HepG2 (cell line): ENCODE results near the gene PRR30. TPM values are rescaled to one million over a fixed set of nuclear protein-coding genes. Genes with fewer than 3 reads are reported as not detected.

ENCODE experiments used
- ADNP ChIP-seq: sonication (generic); formaldehyde crosslinking; IDR thresholded peaks from 2 replicates; pipeline ENCODE4 v1.4.0; 2020; ENCODE audit warnings: missing genetic modification reagents
- DNMT3B ChIP-seq: conservative IDR thresholded peaks from 2 replicates; pipeline ENCODE4 v1.6.1; 2016; ENCODE audit warnings: missing biosample characterization, control low read depth
- FOXP1 ChIP-seq, 2 experiments: fragments of 450-650 bp in 1 of 2; IDR thresholded peaks; 2 replicates each; pipeline ENCODE4 v1.6.1; 2017 to 2018; ENCODE audit warnings: antibody characterized with exemption in 1 of 2
- HMG20A ChIP-seq: IDR thresholded peaks from 2 replicates; pipeline ENCODE4 v1.6.1; 2016; ENCODE audit warnings: borderline replicate concordance
- KLF16 ChIP-seq, 2 experiments: sonication (generic) in 1 of 2; formaldehyde crosslinking in 1 of 2; IDR thresholded peaks; 2 replicates each; pipeline versions ENCODE4 v1.6.1 to v1.8.0; 2016 to 2023; ENCODE audit warnings: missing genetic modification reagents in 2 of 2, missing compliant biosample characterization in 1 of 2
- MATR3 ChIP-seq: sonication (generic); formaldehyde crosslinking; IDR thresholded peaks from 2 replicates; pipeline ENCODE4 v1.4.0; 2020; ENCODE audit warnings: missing genetic modification reagents
- PPARG ChIP-seq: conservative IDR thresholded peaks from 2 replicates; pipeline ENCODE4 v1.6.1; 2016; ENCODE audit warnings: missing biosample characterization, missing genetic modification reagents
- SOX5 ChIP-seq: IDR thresholded peaks from 2 replicates; pipeline ENCODE4 v1.6.1; 2016; ENCODE audit warnings: borderline replicate concordance
- SRSF4 ChIP-seq: fragments of 200-400 bp; formaldehyde crosslinking; IDR thresholded peaks from one replicate; pipeline ENCODE4 v1.6.1; 2018; ENCODE audit warnings: mild to moderate bottlenecking, low read depth, low read length, moderate library complexity; ENCODE audit not compliant: poor library complexity, severe bottlenecking
- ZFP1 ChIP-seq: IDR thresholded peaks from 2 replicates; pipeline ENCODE4 v1.6.1; 2016
- ZFP90 ChIP-seq: sonication (generic); formaldehyde crosslinking; IDR thresholded peaks from 2 replicates; pipeline ENCODE4 v1.8.0; 2022; ENCODE audit warnings: missing genetic modification reagents, mild to moderate bottlenecking, inconsistent platforms, borderline replicate concordance
- ZNF136 ChIP-seq: sonication (generic); formaldehyde crosslinking; IDR thresholded peaks from 2 replicates; pipeline ENCODE4 v1.8.1; 2022; ENCODE audit warnings: low read depth, mild to moderate bottlenecking, moderate library complexity, missing genetic modification reagents
- ZNF3 ChIP-seq: IDR thresholded peaks from 2 replicates; pipeline ENCODE4 v1.7.0; 2017; ENCODE audit warnings: inconsistent platforms
- ZNF605 ChIP-seq: sonication (generic); formaldehyde crosslinking; IDR thresholded peaks from 2 replicates; pipeline ENCODE4 v1.8.0; 2022; ENCODE audit warnings: mild to moderate bottlenecking, missing genetic modification reagents
- ZNF790 ChIP-seq: sonication (generic); formaldehyde crosslinking; IDR thresholded peaks from 2 replicates; pipeline ENCODE4 v1.8.0; 2022; ENCODE audit warnings: missing genetic modification reagents, mild to moderate bottlenecking, borderline replicate concordance
- ZSCAN20 ChIP-seq: sonication (generic); formaldehyde crosslinking; IDR thresholded peaks from 2 replicates; pipeline ENCODE4 v1.4.0; 2020; ENCODE audit warnings: missing genetic modification reagents, mild to moderate bottlenecking, borderline replicate concordance
- ZSCAN25 ChIP-seq: sonication (generic); formaldehyde crosslinking; IDR thresholded peaks from 2 replicates; pipeline ENCODE4 v1.8.0; 2022; ENCODE audit warnings: mild to moderate bottlenecking, missing genetic modification reagents
- polyA plus RNA-seq, 8 experiments: library from polyadenylated mRNA; depleted of rRNA in 3 of 8; stranded (reverse) in 7 of 8; unstranded in 1 of 8; fragments of >200 nt; fragmentation: Illumina TruSeq in 4 of 8; extraction: Trizol in 4 of 8; gene quantifications; 2 replicates each; pipeline versions ENCODE4 v1.2.1 to v1.2.3, GENCODE V29; 2011 to 2016; ENCODE audit warnings: low read depth in 4 of 8, missing spikeins in 1 of 8, mixed read lengths in 1 of 8; ENCODE audit not compliant: insufficient read depth in 1 of 8
- total RNA-seq, 5 experiments: library from RNA; depleted of rRNA; stranded (reverse); fragments of >200 nt; fragmentation: Illumina TruSeq; extraction: Trizol; gene quantifications; 2 replicates each; pipeline ENCODE4 v1.2.3, GENCODE V29; 2016; ENCODE audit warnings: low read depth in 1 of 5
- TF ChIP-seq, protein P1 (sequence below): sonication (generic); formaldehyde crosslinking; IDR thresholded peaks from 2 replicates; pipeline ENCODE4 v1.4.0; 2020; ENCODE audit warnings: missing genetic modification reagents
- TF ChIP-seq, protein P2 (sequence below), 2 experiments: fragments of 450-650 bp in 1 of 2; sonication (generic) in 1 of 2; formaldehyde crosslinking; IDR thresholded peaks; 2 replicates each; pipeline versions ENCODE4 v1.5.0 to v1.8.0; 2020 to 2022; ENCODE audit warnings: mild to moderate bottlenecking in 1 of 2, missing genetic modification reagents in 1 of 2
- TF ChIP-seq, protein P3 (sequence below): sonication (generic); formaldehyde crosslinking; IDR thresholded peaks from 2 replicates; pipeline ENCODE4 v1.5.0; 2020; ENCODE audit warnings: mild to moderate bottlenecking, missing genetic modification reagents
- TF ChIP-seq, protein P4 (sequence below): sonication (generic); formaldehyde crosslinking; IDR thresholded peaks from 2 replicates; pipeline ENCODE4 v1.4.0; 2020; ENCODE audit warnings: missing genetic modification reagents, borderline replicate concordance
- TF ChIP-seq, protein P5 (sequence below): sonication (generic); formaldehyde crosslinking; IDR thresholded peaks from 2 replicates; pipeline ENCODE4 v1.4.0; 2020; ENCODE audit warnings: missing genetic modification reagents, mild to moderate bottlenecking, borderline replicate concordance

The PRR30 gene
- total and polyA plus RNA-seq, 2 of the 13 experiments (the other 11 are each of a cell fraction or from before 2014, with no cell fraction given), result not detected

DNA sequence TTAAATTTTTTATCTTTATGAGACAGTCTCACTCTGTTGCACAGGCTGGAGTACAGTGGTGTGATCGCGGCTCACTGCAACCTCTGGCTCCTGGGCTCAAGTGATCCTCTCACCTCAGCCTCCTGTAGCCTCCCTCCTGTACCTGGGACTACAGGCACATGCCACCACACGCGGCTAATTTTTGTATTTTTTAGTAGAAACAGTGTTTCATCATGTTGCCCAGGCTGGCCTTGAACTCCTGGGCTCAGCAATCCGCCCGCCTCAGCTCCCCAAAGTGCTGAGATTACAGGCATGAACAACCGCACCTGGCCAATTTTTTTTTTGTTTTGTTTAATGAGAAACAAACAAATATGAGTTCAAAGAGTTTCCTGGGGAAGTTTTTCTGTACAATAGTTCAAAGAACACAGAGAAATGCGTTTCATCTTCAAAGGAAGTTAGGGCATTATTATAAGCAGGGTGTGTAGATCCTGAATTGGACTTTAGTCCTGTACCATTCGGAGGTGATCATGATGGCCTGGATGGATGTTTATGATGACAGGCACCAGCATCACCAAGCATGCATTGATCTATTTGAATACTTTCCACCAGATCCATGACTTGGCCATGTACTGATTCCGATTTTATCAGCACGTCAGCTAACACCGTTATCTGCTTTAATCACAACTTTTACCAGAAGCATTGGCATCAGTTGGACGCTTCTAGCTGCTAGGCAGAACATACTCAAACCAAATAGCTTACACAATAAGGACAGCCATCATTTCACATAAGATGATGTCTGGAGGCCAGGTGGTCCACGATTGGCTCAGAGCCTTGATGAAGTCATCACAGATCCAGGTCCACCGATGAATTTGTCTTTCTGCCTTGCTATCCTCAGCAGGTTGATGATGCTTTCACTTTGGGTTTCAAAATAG is 38.5 kb upstream of the PRR30 start (continued):
- TF ChIP-seq ZNF605 (CRISPR knock-in tag) (peak; percentile 85), ZNF790 (0 out of 2 replicates have a peak, but pooled peaks have one; percentile 81), ZNF3 (CRISPR knock-in tag) (peak; percentile 65; the same call in 1 of the 2 replicates), ZNF136 (peak; percentile 88; the same call in 1 of the 2 replicates), PPARG (CRISPR knock-in tag) (peak; percentile 92), KLF16 (CRISPR knock-in tag; IDR thresholded peaks at IDR 0.05) (peak in 1 of 2 experiments; percentile 90; a peak in 2 of 4 replicates), SRSF4 (no peak), HMG20A (peak; percentile 95; the same call in 1 of the 2 replicates), DNMT3B (peak; percentile 90), ZFP90 (CRISPR knock-in tag) (peak; percentile 67; the same call in 1 of the 2 replicates), ZSCAN25 (CRISPR knock-in tag) (peak; percentile 33; the same call in 1 of the 2 replicates), SOX5 (CRISPR knock-in tag) (peak; percentile 99), MATR3 (CRISPR knock-in tag) (no peak), ADNP (CRISPR knock-in tag) (peak; percentile 37; the same call in 1 of the 2 replicates), FOXP1 (IDR thresholded peaks at IDR 0.05) (peak; percentile 97), FOXP1 (CRISPR knock-in tag; IDR thresholded peaks at IDR 0.05) (peak; percentile 100), ZSCAN20 (CRISPR knock-in tag) (0 out of 2 replicates have a peak, but pooled peaks have one; percentile 71), ZFP1 (CRISPR knock-in tag) (peak; percentile 88)
- TF ChIP-seq, protein P1, sequence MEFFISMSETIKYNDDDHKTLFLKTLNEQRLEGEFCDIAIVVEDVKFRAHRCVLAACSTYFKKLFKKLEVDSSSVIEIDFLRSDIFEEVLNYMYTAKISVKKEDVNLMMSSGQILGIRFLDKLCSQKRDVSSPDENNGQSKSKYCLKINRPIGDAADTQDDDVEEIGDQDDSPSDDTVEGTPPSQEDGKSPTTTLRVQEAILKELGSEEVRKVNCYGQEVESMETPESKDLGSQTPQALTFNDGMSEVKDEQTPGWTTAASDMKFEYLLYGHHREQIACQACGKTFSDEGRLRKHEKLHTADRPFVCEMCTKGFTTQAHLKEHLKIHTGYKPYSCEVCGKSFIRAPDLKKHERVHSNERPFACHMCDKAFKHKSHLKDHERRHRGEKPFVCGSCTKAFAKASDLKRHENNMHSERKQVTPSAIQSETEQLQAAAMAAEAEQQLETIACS (CRISPR knock-in tag), result no peak
- TF ChIP-seq, protein P2, sequence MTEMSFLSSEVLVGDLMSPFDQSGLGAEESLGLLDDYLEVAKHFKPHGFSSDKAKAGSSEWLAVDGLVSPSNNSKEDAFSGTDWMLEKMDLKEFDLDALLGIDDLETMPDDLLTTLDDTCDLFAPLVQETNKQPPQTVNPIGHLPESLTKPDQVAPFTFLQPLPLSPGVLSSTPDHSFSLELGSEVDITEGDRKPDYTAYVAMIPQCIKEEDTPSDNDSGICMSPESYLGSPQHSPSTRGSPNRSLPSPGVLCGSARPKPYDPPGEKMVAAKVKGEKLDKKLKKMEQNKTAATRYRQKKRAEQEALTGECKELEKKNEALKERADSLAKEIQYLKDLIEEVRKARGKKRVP (CRISPR knock-in tag; IDR thresholded peaks at IDR 0.05), result peak; percentile 28 to 99; a peak in 2 of 4 replicates
- TF ChIP-seq, protein P3, sequence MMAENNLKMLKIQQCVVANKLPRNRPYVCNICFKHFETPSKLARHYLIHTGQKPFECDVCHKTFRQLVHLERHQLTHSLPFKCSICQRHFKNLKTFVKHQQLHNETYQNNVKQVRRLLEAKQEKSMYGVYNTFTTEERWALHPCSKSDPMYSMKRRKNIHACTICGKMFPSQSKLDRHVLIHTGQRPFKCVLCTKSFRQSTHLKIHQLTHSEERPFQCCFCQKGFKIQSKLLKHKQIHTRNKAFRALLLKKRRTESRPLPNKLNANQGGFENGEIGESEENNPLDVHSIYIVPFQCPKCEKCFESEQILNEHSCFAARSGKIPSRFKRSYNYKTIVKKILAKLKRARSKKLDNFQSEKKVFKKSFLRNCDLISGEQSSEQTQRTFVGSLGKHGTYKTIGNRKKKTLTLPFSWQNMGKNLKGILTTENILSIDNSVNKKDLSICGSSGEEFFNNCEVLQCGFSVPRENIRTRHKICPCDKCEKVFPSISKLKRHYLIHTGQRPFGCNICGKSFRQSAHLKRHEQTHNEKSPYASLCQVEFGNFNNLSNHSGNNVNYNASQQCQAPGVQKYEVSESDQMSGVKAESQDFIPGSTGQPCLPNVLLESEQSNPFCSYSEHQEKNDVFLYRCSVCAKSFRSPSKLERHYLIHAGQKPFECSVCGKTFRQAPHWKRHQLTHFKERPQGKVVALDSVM (CRISPR knock-in tag), result peak; percentile 99
- TF ChIP-seq, protein P4, sequence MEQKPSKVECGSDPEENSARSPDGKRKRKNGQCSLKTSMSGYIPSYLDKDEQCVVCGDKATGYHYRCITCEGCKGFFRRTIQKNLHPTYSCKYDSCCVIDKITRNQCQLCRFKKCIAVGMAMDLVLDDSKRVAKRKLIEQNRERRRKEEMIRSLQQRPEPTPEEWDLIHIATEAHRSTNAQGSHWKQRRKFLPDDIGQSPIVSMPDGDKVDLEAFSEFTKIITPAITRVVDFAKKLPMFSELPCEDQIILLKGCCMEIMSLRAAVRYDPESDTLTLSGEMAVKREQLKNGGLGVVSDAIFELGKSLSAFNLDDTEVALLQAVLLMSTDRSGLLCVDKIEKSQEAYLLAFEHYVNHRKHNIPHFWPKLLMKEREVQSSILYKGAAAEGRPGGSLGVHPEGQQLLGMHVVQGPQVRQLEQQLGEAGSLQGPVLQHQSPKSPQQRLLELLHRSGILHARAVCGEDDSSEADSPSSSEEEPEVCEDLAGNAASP (CRISPR knock-in tag), result peak; percentile 88; the same call in 1 of the 2 replicates
- TF ChIP-seq, protein P5, sequence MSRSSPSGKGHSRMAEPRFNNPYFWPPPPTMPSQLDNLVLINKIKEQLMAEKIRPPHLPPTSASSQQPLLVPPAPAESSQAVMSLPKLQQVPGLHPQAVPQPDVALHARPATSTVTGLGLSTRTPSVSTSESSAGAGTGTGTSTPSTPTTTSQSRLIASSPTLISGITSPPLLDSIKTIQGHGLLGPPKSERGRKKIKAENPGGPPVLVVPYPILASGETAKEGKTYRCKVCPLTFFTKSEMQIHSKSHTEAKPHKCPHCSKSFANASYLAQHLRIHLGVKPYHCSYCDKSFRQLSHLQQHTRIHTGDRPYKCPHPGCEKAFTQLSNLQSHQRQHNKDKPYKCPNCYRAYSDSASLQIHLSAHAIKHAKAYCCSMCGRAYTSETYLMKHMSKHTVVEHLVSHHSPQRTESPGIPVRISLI (CRISPR knock-in tag), result peak; percentile 99
